ENCODE results near the gene FRMD4A.
"Not testable (repeated sequence)": the region's sequence is repeated elsewhere in the genome, so short reads cannot be mapped to it uniquely, and the experiment has no call there.

Gene FRMD4A

GRCh38 chr10:14236341-14236740 lies 94.4 kb downstream of the FRMD4A start:
- no peak for DNase-seq

DNA sequence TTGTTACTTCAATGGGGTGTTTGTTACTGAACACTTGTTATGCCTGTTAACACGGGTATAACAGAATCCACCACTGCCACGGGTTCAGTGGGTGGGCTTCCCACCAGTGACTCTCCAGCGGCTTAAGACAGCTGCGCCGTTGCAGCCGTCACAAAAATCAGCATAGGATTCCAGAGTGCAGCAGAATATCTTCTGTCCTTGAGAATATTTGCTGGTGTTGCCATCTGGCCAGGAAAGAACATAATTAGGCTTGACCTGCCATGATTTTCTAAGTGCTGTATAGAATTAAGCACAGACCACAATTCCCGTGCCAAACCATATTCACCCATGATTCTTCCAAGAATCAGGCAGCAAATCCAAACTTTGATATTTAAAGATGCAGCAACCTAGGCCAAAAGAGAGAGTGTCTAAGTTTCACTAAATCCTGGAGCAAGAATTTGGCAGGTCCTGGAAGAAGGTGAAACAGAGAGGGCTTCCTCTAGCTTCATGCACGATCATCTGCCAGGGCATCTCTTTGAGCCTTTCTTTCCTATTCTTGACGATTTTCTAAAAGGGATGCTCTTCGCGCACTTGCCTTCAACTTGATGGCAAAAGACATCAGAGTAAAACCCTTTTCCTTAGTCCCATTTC lies 95.0 kb downstream of the FRMD4A start:
- DNase-seq, result no peak

DNA sequence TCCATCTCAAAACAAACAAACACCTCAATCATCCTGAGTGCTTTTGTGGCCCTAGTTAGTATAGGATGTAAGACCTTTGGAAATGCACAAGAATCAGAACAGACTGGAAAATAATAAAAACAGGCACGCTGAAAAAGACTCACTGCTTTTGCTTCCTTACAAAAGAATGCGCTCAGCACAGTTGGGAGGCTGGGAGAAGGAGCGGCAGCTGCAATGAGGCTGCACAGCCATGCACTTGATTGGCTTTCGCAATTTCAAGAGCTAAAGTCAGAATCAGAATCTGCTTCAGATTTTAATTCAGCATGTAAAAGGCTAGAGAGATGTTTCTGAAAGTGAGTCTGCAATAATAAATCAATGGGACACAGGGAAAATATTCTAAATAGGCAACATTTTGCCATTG lies 97.2 kb downstream of the FRMD4A start:
- DNase-seq, result no peak

- DNase-seq, result not testable (repeated sequence)
Measured at GRCh38 chr10:14228798-14229197, 101.9 kb downstream of the FRMD4A start.

DNA sequence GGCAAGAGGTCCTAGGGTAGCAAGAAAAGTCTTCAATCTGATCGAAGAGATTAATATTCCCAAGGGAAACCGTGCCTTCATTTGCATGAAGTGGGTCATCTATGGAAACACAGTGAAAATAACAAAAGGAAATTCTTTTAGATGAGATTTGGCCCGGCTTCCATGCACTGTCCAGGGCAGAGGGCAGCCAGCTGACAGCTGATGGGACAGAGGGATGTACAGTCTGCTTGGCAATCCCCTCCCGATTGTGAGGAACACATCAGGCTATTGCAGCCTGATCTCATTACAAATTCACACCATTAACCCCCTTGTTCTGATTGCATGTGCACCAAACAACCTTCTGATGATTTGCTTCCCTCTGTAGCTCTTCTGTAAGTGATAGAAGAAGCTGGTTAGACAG lies 105.3 kb downstream of the FRMD4A start:
- DNase-seq, result no peak

DNA sequence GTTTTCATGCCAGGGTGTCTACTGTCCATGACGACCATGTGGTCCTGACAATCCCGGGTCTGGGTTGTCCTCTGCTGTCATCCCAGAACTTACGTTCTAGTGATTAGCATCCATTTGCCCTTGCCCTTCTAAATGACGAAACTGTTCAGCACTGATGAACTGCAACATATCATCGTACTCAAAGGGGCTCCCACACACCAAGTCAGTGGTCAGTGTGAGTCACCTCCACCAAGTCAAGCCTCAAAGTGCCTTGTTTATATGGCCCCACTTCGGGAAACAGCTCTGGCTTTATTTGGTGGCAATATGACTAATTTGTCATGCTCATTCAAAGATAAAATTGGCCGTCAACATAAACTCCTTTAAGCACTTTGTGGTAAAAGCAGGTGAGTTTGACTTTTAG lies 110.7 kb downstream of the FRMD4A start:
- no peak for DNase-seq

GRCh38 chr10:14219411-14219810 lies 111.3 kb downstream of the FRMD4A start:
- no peak for DNase-seq

DNA sequence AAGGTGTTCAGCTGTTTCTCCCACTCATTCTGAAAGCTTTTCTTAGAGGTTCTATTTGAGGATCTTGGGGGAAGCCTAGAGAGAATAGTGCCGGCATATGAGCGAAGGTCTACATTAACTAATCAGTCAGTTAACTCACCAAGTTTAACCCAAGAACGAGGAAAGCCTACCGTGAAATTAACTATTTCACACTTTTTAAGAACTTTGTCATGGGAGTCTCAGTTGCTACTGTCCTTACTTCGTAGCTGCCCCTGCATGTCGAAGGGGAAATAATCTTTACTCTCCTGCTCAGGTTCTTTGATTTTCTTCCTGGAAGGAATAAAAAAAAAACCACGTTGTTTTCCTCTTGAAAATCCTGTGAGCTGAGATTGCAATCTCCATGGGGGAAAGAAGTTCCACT lies 115.1 kb downstream of the FRMD4A start:
- no peak for DNase-seq

DNA sequence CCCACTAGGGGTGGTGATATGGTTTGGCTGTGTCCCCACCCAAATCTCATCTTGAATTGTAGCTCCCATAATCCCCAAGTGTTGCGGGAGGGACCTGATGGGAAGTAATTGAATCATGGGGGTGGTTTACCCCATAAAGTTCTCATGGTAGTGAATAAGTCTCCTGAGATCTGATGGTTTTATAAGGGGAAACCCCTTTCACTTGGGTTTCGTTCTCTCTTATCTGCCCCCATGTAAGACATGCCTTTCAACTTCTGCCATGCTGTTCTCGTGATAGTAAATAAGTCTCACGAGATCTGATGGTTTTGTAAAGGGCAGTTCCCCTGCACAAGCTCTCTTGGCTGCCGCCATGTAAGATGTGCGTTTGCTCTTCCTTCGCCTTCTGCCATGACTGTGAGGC lies 117.0 kb downstream of the FRMD4A start:
- not testable (repeated sequence) for DNase-seq

DNA sequence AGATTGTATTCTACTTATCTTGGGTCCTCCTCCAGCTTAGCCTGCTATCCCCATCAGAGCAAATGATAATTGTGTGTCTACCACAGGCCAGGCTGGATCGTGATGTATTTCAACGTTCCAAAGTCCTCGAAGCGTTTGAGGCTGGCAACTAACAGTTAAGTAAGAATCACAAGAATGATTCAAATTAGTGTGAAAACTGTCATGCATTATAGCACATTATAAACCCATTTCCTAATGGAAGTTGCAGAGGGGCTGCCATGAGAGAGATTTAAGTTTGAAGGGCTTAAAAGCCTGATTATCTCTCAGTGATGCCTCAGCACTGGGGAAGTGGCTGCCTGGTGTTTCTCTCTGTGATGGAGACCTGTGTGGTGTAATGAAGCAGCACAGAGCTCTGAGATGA lies 119.1 kb downstream of the FRMD4A start:
- DNase-seq, result no peak

GRCh38 chr10:14208231-14208630 lies 122.5 kb downstream of the FRMD4A start:
- DNase-seq, result no peak

DNA sequence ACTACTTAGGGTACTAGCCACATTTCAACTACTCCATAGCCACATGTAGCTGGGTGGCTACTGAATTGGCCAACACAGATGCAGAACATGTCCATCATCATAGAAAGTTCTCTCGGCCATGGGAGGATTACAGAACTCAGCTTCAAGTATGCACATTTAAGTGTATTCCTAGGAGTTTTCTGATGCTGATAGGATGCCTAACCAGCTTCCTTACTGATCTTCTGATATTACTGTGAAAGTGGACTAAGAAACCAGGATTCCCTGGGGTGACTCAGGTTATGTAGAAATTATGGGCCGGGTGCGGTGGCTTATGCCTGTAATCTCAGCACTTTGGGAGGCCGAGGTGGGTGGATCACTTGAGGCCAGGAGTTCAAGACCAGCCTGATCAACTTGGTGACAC lies 125.5 kb downstream of the FRMD4A start:
- no peak for DNase-seq

- no peak for DNase-seq
Measured at GRCh38 chr10:14200698-14201544, 129.8 kb downstream of the FRMD4A start.

DNA sequence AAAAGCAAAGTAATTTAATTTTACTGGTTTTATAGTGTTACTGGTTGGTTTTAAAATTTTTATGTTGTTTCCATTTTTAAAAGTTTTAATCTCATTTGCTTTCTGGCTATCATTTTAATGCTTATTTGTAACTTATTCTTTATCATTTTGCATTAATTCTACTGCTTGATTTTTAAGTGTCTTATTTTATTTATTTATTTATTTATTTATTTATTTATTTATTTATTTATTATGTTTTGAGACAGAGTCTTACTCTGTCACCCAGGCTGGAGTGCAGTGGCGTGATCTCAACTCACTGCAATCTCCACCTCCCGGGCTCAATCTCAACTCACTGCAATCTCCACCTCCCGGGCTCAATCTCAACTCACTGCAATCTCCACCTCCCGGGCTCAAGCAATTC lies 131.6 kb downstream of the FRMD4A start:
- DNase-seq, result not testable (repeated sequence)

DNA sequence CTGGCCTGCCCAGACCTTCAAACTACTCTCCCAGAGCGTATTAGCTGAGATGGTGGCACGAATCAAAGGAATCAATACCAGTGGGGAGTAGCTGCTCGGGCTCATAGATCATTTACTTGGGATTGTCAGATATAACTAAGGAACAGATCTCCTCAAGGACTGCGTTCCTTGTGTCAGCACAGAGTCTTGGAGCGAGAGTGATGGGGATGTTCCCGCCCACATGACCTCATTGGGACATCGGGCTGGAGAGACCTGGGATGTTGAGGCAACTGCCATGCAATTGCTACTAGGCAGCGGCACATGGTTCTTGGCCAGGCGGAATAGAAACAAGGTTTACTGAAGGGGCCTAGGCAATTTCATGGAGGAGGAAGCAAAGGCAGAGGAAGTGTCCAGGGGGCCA lies 132.6 kb downstream of the FRMD4A start:
- no peak for DNase-seq

DNA sequence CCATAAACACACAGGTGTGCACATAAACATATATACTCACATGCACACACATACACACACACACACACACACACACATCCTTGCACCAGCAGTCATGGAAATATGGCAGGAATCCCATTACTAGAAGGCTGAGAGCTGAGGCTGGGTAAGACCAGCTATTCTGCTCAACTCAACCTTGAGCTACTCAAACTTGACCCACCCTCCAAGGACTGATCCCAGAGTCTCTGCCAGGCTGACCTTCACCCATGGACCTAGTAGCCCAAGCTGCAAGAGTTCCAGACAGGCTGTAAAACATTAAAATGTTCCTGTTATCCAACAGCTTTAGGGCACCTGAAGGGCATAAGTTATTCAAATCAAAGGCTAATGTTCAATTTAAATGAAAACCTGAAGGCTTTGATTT lies 134.6 kb downstream of the FRMD4A start:
- no peak for DNase-seq

GRCh38 chr10:14195433-14195832 lies 135.3 kb downstream of the FRMD4A start:
- no peak for DNase-seq

DNA sequence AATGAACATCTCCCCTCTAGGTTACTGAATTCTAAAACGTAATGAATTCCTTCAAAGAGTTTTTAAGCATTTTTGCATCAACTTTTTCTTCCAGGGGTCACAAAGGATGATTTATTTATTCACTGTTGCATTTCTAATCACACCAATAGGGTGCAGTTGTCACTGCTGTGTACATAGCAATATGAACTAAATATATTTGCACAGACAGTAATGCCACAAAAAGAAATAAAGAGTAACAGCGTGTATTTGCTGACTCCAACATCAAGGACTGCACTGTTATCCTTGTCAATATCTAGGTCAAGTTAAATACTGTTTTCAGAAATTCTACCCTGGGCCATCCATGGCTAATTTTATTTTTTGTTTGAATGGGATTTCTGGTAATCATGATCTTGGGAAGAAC lies 138.0 kb downstream of the FRMD4A start:
- DNase-seq, result no peak

DNA sequence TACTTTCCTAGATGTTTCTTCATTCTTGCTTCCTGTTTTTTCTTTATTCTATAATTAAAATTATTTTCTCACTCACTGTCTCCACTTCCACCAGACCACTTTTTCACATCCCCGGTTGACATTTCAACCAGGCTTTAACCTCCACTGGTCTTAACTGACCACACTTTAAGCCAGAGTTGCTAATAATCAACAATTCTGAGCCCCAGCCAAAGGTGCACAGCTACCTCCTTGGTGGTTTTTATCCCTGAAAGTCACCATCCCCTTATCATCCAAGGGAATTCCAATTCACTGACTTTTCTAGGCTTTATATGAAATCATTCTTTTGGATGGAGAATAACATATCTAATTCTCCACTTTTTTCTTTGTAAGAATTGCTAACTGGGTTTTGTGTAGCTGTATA lies 138.9 kb downstream of the FRMD4A start:
- no peak for DNase-seq

DNA sequence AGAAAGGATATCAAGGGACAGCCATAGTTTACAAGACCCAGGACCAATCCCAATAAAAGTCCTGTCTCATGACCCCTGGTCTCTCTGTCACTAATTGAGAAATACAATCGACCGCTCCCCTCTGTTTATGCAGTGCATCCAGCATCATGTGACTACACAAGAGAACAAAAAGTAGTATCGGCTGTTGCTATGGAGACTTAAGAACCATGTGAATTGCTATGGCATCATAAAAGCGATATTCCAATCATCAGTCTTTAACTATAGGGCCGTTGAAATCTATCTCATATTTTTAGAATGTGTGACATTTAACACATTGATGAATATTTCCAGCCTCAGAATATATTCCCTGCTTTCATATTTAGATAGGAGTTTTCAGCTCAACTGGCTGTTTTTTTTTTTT lies 139.3 kb downstream of the FRMD4A start:
- DNase-seq, result no peak

DNA sequence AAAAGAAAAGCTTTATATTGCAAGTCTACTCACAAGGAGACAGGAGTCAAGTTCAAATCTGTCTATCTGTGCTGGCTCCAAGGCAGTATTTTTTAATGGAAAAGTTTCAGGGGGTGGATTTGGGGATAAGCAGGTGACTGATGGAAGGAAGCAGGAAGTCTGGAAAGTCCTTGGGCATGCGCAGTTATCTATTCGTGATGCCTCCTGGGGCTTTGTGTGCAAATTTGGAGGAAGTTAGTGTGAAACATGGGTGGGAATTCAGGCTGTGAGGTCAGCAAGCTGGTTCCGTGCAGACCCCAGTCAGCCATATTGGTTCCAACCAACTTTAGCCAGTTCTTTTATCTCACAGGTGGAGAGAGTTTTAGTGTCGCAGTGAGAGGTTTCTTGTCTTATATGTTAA lies 140.0 kb downstream of the FRMD4A start:
- DNase-seq, result no peak

DNA sequence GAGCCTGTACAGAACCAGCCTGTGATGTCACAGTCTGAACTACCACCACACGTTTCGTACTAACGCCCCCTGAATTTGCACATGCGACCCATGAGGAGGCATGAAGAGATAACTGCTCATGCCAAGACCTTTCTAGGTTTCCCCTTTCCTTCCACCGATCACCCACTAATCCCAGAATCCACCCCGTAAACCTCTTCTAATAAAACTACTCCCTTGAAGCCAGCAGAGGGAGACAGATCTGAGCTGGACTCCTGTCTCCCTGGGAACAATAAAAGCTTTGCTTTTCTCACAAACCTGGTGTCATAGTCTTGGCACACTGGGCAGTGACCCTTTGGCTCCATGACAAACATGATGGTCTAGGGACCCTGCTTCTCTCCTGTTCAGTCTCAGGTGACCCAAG lies 144.5 kb downstream of the FRMD4A start:
- no peak for DNase-seq

- DNase-seq, result no peak
Measured at GRCh38 chr10:14185316-14186045, 145.2 kb downstream of the FRMD4A start.

DNA sequence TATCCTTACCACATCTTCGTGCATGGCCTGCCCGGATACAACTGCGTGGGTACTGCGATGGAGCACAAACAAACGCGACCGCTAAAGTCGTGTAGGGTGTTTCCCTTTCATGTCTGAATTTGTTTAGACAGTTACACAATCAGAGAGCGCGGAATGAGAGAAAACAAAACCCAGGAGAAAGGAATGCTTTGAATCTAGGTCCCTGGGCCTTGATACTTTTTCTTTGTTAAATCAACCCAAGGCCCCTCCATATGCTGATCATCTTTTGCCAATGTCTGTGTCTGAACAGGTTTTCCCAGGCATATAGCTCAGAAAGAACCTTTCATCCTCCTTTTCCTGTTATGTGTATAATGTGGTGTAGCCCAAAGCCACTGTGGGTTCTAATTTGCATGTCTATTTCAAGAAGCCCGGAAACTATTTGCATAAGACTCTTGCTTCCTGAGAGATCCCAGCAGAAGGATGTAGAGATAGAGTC lies 145.8 kb downstream of the FRMD4A start:
- no peak for DNase-seq
